Measurements from ENCODE around the gene CD209.

CD209 gene

DNA sequence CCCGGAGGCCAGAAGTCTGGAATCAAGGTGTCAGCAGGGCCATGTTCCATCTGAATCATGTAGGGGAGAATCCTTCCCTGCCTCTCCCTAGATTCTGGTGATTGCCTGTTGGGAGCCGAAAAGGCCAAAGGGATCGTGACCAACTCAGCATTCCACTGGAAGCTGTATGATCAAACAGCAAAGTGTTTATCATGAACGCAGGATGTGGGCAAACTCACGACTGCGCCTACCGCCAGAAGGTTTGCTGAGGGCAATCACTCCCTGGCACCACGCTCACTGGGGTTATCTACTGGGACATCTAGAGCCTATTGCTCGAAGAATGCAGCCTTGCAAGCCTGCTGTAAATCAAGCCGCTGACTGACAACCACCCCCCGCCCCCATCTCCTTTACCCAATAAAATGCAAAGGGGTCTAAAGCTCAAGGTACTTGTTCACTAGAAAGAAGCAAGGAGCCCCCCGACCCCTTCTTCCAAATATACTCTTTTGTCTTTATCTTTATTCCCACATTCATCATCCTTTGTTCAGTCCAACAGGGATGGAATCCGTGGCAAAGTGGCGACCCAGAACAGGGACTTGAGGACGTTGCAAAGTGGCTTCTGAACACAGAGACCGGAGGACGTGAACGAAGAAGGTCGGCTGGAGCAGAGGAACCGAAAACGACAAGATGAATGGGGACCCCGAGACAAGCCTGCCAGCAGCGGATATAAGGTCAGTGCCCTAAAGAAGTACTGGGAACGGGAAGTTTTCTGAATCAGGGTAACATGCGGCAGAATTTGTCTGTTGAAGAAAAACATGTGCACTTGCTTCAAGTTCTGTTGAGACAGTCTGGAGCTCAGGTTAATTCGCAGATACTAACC lies 32.5 kb upstream of the CD209 start:
- H3K4me3 ChIP-seq (ENCODE audit: low read depth, low read length) = no peak overlapping the region
- DNase-seq (ENCODE audit: low read depth) = no peak
- TF ChIP-seq, protein P1, sequence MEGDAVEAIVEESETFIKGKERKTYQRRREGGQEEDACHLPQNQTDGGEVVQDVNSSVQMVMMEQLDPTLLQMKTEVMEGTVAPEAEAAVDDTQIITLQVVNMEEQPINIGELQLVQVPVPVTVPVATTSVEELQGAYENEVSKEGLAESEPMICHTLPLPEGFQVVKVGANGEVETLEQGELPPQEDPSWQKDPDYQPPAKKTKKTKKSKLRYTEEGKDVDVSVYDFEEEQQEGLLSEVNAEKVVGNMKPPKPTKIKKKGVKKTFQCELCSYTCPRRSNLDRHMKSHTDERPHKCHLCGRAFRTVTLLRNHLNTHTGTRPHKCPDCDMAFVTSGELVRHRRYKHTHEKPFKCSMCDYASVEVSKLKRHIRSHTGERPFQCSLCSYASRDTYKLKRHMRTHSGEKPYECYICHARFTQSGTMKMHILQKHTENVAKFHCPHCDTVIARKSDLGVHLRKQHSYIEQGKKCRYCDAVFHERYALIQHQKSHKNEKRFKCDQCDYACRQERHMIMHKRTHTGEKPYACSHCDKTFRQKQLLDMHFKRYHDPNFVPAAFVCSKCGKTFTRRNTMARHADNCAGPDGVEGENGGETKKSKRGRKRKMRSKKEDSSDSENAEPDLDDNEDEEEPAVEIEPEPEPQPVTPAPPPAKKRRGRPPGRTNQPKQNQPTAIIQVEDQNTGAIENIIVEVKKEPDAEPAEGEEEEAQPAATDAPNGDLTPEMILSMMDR (IDR thresholded peaks at IDR 0.05; ENCODE audit: low read depth, low read length, missing control alignments) = no peak

DNA sequence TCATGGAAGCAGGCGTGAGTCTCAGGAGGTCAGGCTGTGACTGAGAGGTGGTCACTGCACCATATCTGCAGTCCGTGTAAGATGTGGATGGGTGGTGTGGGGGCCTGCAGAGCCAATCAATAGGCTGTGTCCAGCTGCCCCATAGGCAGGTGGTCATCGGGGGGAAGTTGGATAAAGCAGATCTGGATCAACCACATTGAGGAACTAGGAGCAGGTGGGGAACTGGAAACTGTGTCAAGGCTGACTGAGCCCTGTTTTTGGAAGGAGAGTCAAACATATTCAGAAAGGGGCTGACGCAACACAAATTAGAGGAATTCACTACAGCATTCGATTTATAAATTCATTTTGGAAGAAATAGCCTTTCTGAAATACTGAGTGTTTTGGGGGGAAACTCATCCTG lies 30.7 kb upstream of the CD209 start:
- no peak overlapping the region for H3K4me3 ChIP-seq (ENCODE audit: low read depth, low read length)
- no peak for DNase-seq (ENCODE audit: low read depth)
- TF ChIP-seq, protein P1 (IDR thresholded peaks at IDR 0.05; ENCODE audit: low read depth, low read length, missing control alignments) = no peak

DNA sequence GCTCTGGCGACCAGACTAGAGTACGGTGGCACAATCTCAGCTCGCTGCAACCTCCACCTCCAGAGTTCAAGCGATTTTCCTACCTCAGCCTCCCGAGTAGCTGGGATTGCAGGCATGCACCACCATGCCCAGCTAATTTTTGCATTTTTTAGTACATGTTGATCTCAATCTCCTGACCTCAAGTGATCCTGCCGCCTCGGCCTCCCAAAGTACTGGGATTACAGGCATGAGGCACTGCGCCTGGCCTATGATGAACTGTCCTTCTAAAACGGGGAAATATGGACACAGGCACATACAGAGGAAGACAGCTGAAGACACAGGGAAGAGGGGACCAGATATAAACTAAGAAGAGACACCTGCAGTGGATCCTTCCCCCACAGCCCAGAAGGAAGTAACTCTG lies 28.4 kb upstream of the CD209 start:
- no peak for DNase-seq (ENCODE audit: low read depth)
- H3K4me3 ChIP-seq (ENCODE audit: low read depth, low read length) = no peak overlapping the region
- TF ChIP-seq, protein P1 (IDR thresholded peaks at IDR 0.05; ENCODE audit: low read depth, low read length, missing control alignments) = no peak

DNA sequence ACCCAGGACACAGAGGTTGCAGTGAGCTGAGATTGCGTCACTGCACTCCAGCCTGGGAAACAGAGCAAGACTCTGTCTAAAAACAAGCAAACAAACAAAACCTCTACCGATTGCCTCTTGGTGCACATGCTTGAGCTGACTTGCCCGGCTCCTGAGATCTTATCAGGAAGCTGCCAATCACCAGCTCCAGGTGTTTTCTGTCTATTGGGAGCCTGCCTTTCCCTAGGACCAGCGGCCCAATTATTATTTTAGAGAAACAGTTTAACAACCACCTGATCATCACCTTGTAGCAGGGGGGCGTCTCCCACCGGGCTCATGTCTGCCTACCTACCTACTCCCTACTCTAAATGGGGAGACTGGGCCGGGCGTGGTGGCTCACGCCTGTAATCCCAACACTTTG lies 26.5 kb upstream of the CD209 start:
- H3K4me3 ChIP-seq (ENCODE audit: low read depth, low read length) = no peak overlapping the region
- DNase-seq (ENCODE audit: low read depth) = no peak
- TF ChIP-seq, protein P1 (IDR thresholded peaks at IDR 0.05; ENCODE audit: low read depth, low read length, missing control alignments) = no peak

DNA sequence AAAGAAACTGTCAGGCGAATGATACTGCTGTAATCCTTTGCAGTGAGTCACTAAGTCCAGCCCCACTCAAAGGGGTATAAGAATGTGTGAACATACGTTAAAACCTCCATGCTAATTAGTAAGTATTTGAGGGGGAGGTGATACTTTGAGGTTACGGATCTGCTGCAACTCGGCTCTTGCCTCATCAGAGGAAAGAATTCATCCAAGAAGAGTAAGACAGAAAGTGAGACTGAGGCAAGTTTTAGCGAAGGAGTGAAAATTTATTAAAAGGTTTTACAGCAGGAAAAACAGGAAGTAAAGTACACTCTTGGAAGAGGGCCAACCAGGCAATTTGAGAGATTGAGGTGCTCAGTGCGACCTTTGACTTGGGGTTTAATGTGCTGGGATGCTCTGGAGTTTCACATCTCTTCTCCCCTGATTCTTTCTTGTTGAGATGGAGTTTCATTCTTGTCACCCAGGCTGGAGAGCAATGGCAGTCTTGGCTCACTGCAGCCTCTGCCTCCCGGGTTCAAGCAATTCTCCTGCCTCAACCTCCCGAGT lies 25.5 kb upstream of the CD209 start:
- TF ChIP-seq, protein P1 (IDR thresholded peaks at IDR 0.05; ENCODE audit: low read depth, low read length, missing control alignments) = no peak
- peak; percentile 34 for DNase-seq (ENCODE audit: low read depth)
- H3K4me3 ChIP-seq (ENCODE audit: low read depth, low read length) = no peak overlapping the region

DNA sequence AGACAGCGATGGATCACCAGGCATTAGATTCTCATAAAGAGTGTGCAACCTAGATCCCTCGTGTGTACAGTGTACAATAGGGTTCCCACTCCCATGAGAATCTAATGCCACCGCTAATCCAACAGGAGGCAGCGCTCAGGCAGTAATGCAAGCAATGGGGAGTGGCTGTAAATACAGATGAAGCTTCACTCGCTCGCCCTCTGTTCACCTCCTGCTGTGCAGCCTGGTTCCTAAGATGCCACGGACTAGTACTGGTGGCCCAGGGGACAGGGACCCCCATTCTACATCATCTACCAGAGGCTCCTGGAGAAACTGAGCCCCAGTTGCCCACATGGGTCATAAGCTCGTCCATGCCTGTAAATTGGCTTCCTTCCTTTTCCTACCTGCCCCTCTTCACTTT lies 23.7 kb upstream of the CD209 start:
- TF ChIP-seq, protein P1 (IDR thresholded peaks at IDR 0.05; ENCODE audit: low read depth, low read length, missing control alignments) = no peak

DNA sequence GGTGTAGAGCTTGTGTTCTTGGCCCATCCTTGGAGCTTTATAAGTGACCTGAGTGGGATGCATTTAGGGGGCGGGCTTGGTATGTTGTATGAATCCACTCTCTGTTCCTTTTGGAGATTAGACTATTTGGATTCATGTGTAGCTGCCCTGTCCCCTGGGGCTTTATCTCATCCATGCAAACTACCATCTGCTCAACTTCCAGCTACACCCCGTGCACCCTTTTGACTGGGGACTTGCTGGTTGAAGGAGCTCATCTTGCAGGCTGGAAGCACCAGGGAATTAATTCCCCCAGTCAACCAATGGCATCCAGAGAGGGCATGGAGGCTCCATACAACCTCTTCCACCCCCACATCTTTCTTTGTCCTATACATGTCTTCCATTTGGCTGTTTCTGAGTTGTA lies 21.8 kb upstream of the CD209 start:
- TF ChIP-seq, protein P1 (IDR thresholded peaks at IDR 0.05; ENCODE audit: low read depth, low read length, missing control alignments) = no peak
- no peak overlapping the region for H3K4me3 ChIP-seq (ENCODE audit: low read depth, low read length)
- DNase-seq (ENCODE audit: low read depth) = no peak

More for the DNA sequence above, 23.7 kb upstream of the CD209 start:
- H3K4me3 ChIP-seq (ENCODE audit: low read depth, low read length) = no peak overlapping the region
- no peak for DNase-seq (ENCODE audit: low read depth)

Measured in GM12864 (cell line).